Gastroesophageal sphincter (tissue), 3 donors: Measurements from ENCODE around the gene TUBB2B.

Source experiments
- EP300 ChIP-seq: sonication (generic); formaldehyde crosslinking; IDR thresholded peaks from one replicate; pipeline ENCODE4 v1.6.1; 2017; ENCODE audit warnings: antibody characterized with exemption, mild to moderate bottlenecking
- POLR2A ChIP-seq, 2 donors: fragments of 450-650 bp; IDR thresholded peaks; one replicate each; pipeline ENCODE4 v1.6.1; 2017; ENCODE audit warnings: antibody characterized with exemption in 2 of 2, mild to moderate bottlenecking in 2 of 2, moderate library complexity in 1 of 2
- POLR2AphosphoS5 ChIP-seq: sonication (generic); formaldehyde crosslinking; IDR thresholded peaks from one replicate; pipeline ENCODE4 v1.6.1; 2017; ENCODE audit warnings: antibody characterized with exemption
- TF ChIP-seq, protein P1 (sequence below), 4 experiments: fragments of 200-600 bp in 2 of 4; fragments of 450-650 bp in 2 of 4; sonication (generic) in 1 of 4; IDR thresholded peaks; one replicate each; pipeline ENCODE4 v1.5.1; 2017 to 2019; ENCODE audit warnings: antibody characterized with exemption in 4 of 4, mild to moderate bottlenecking in 2 of 4, moderate library complexity in 2 of 4

- TF ChIP-seq, protein P1, sequence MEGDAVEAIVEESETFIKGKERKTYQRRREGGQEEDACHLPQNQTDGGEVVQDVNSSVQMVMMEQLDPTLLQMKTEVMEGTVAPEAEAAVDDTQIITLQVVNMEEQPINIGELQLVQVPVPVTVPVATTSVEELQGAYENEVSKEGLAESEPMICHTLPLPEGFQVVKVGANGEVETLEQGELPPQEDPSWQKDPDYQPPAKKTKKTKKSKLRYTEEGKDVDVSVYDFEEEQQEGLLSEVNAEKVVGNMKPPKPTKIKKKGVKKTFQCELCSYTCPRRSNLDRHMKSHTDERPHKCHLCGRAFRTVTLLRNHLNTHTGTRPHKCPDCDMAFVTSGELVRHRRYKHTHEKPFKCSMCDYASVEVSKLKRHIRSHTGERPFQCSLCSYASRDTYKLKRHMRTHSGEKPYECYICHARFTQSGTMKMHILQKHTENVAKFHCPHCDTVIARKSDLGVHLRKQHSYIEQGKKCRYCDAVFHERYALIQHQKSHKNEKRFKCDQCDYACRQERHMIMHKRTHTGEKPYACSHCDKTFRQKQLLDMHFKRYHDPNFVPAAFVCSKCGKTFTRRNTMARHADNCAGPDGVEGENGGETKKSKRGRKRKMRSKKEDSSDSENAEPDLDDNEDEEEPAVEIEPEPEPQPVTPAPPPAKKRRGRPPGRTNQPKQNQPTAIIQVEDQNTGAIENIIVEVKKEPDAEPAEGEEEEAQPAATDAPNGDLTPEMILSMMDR (IDR thresholded peaks at IDR 0.05): no peak
- TF ChIP-seq POLR2A (IDR thresholded peaks at IDR 0.05) (no peak), POLR2AphosphoS5 (no peak), EP300 (no peak)
These were observed 31.6 kb downstream of the TUBB2B start for GRCh38 chr6:3195695-3196497.
